ENCODE measurements around the gene FAM13C. TPM values are rescaled to one million over a fixed set of nuclear protein-coding genes. Genes with fewer than 3 reads are reported as not detected.

The FAM13C gene
- total RNA-seq, 1 experiment from 2014 or later: 0.07 TPM

DNA sequence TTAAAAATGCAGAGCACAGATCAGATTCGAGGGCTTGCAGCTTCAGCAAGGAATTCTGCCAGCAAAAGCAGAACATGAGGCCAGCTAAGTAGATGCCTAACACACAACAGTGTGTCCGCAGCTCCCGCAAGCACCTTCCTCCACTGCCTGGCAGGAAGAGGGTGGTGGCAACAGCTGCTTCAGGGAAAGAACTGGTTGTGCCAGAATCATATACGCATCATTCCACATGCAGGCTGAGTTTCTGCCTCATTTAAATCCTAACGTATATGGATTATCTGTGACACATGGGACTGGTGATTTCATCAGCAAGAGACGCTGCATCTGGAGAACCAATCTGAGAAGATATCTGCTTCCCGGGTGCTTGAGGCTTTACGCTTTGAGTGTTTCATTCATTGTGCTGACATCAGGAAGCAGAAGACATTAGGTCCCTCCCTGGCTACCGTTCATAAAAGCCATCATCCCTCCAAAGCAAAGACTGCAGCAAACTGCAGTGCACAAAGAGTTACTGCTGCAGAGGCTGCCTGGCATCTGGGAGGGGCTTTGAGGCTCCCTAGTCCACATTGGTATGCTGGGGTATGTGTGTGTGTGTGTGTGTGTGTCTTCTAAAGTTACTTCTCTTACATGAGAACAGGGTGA is 78.8 kb downstream of the FAM13C start:
- Histone ChIP-seq H3K4me3 (ENCODE audit: low read length) (no peak overlapping the region), H3K4me2 (ENCODE audit: low read length) (peak overlapping the region; percentile 38), H3K36me3 (ENCODE audit: low read depth, low read length) (no peaks in the 10 kb centered on the region), H3K9me3 (ENCODE audit: low read length) (no peaks in the 10 kb centered on the region), H3F3A (ENCODE audit: low read length, unreplicated experiment) (no peaks in the 10 kb centered on the region), H4K20me1 (ENCODE audit: low read length) (no peaks in the 10 kb centered on the region), H2AFZ (ENCODE audit: low read length) (0 out of 2 replicates have a peak overlapping the region, but pooled peaks have one; percentile 14), H3K9ac (ENCODE audit: low read length) (no peak overlapping the region), H3K9me2 (replicated peaks; ENCODE audit: low read length) (no peaks in the 10 kb centered on the region), H3K27ac (ENCODE audit: low read length) (peak overlapping the region; percentile 25; the same call in 1 of the 2 replicates), H3K79me2 (ENCODE audit: low read length) (no peaks in the 10 kb centered on the region), H3K4me1 (ENCODE audit: insufficient read depth, low read length) (peaks cover 9% of the 10 kb centered on the region), H3K27me3 (ENCODE audit: low read length) (peaks cover 6% of the 10 kb centered on the region; the same call in 1 of the 2 replicates)
- peak; percentile 46 for DNase-seq
- CTCF ChIA-PET: no interaction called here
- no peak for ATAC-seq
- BruUV-seq (replicated peaks): no TSS peak
- intact Hi-C loops (cut with micrococcal nuclease): no loop called here
- POLR2A ChIA-PET (ENCODE audit: unreplicated experiment): no interaction called here
- TF ChIP-seq EZH2phosphoT487 (IDR thresholded peaks at IDR 0.05; ENCODE audit: borderline replicate concordance, low read length) (no peak), EZH2 (IDR thresholded peaks at IDR 0.05; ENCODE audit: low read length, unreplicated experiment) (no peak)
- TF ChIP-seq, protein P1, sequence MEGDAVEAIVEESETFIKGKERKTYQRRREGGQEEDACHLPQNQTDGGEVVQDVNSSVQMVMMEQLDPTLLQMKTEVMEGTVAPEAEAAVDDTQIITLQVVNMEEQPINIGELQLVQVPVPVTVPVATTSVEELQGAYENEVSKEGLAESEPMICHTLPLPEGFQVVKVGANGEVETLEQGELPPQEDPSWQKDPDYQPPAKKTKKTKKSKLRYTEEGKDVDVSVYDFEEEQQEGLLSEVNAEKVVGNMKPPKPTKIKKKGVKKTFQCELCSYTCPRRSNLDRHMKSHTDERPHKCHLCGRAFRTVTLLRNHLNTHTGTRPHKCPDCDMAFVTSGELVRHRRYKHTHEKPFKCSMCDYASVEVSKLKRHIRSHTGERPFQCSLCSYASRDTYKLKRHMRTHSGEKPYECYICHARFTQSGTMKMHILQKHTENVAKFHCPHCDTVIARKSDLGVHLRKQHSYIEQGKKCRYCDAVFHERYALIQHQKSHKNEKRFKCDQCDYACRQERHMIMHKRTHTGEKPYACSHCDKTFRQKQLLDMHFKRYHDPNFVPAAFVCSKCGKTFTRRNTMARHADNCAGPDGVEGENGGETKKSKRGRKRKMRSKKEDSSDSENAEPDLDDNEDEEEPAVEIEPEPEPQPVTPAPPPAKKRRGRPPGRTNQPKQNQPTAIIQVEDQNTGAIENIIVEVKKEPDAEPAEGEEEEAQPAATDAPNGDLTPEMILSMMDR (conservative IDR thresholded peaks at IDR 0.05; ENCODE audit: low read depth, low read length): no peak

DNA sequence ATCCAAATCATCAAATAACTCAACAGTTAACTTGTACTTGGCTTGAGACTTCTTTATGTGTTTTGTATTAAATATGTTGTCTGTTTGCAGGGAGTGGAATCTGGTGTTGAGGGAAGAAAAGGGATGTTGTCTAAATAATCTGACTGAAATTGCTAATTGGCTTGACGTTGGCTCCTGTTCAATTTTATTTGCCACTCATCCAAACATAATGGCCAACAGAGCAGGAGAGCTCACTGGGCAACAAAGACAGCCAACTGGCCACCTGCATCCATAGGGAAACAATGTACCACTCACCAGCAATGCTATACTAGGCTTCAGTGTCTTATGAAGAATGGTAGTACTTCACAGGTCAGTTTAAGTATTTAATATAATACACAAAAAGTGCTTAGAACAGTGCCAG is 80.5 kb downstream of the FAM13C start:
- no peak overlapping the region for H3K4me2 ChIP-seq (ENCODE audit: low read length)
- no peak overlapping the region for H3K27ac ChIP-seq (ENCODE audit: low read length)
- BruUV-seq (replicated peaks): no TSS peak
- ChIA-PET CTCF (no interaction called here), POLR2A (ENCODE audit: unreplicated experiment) (no interaction called here)
- H3K9me2 ChIP-seq (replicated peaks; ENCODE audit: low read length): no peaks in the 10 kb centered on the region
- ATAC-seq: no peak
- H3K27me3 ChIP-seq (ENCODE audit: low read length): peaks cover 6% of the 10 kb centered on the region; the same call in 1 of the 2 replicates
- no peaks in the 10 kb centered on the region for H3K36me3 ChIP-seq (ENCODE audit: low read depth, low read length)
- H2AFZ ChIP-seq (ENCODE audit: low read length): no peak overlapping the region
- no peak overlapping the region for H3K4me3 ChIP-seq (ENCODE audit: low read length)
- H4K20me1 ChIP-seq (ENCODE audit: low read length): no peaks in the 10 kb centered on the region
- no peaks in the 10 kb centered on the region for H3K79me2 ChIP-seq (ENCODE audit: low read length)
- no peaks in the 10 kb centered on the region for H3K9me3 ChIP-seq (ENCODE audit: low read length)
- no peak for DNase-seq
- H3K4me1 ChIP-seq (ENCODE audit: insufficient read depth, low read length): peaks cover 9% of the 10 kb centered on the region
- H3F3A ChIP-seq (ENCODE audit: low read length, unreplicated experiment): no peaks in the 10 kb centered on the region
- no peak overlapping the region for H3K9ac ChIP-seq (ENCODE audit: low read length)
- TF ChIP-seq EZH2phosphoT487 (IDR thresholded peaks at IDR 0.05; ENCODE audit: borderline replicate concordance, low read length): no peak
- no peak for TF ChIP-seq EZH2 (IDR thresholded peaks at IDR 0.05; ENCODE audit: low read length, unreplicated experiment)
- TF ChIP-seq, protein P1 (conservative IDR thresholded peaks at IDR 0.05; ENCODE audit: low read depth, low read length): no peak
- intact Hi-C loops (cut with micrococcal nuclease): no loop called here

DNA sequence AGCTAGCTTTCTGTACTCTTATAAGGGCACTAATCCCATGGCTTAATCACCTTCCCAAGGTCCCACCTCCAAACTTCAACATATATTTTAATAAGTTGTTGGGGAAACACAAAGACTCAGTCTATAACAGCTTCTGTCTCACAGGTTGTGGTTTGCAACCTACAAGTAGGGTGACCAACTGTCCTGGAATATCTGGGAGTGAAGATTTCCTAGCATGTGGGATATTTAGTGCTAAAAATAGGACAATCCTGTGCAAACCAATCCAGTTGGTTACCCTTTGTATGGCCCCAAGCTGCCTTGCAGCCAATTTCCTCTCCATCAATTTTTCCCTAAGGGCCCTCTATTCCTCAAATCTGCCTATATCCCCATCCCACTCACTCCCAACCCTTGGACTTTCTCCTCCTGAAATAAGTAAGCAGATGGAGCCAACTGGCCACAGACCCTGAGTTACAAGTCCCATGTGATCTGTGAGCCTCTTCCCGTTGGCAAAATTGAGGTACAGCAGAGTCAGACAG is 82.3 kb downstream of the FAM13C start:
- TF ChIP-seq, protein P1 (conservative IDR thresholded peaks at IDR 0.05; ENCODE audit: low read depth, low read length): no peak
- TF ChIP-seq EZH2phosphoT487 (IDR thresholded peaks at IDR 0.05; ENCODE audit: borderline replicate concordance, low read length): no peak
- no peak for TF ChIP-seq EZH2 (IDR thresholded peaks at IDR 0.05; ENCODE audit: low read length, unreplicated experiment)
- DNase-seq (no peak), ATAC-seq (no peak)
- Histone ChIP-seq H3K4me3 (ENCODE audit: low read length) (no peak overlapping the region), H3K27ac (ENCODE audit: low read length) (no peak overlapping the region), H3F3A (ENCODE audit: low read length, unreplicated experiment) (no peaks in the 10 kb centered on the region), H2AFZ (ENCODE audit: low read length) (no peak overlapping the region), H3K9me3 (ENCODE audit: low read length) (no peaks in the 10 kb centered on the region), H4K20me1 (ENCODE audit: low read length) (no peaks in the 10 kb centered on the region), H3K36me3 (ENCODE audit: low read depth, low read length) (no peaks in the 10 kb centered on the region), H3K9me2 (replicated peaks; ENCODE audit: low read length) (no peaks in the 10 kb centered on the region), H3K79me2 (ENCODE audit: low read length) (no peaks in the 10 kb centered on the region), H3K4me1 (ENCODE audit: insufficient read depth, low read length) (peaks cover 9% of the 10 kb centered on the region), H3K27me3 (ENCODE audit: low read length) (peaks cover 6% of the 10 kb centered on the region; the same call in 1 of the 2 replicates), H3K9ac (ENCODE audit: low read length) (no peak overlapping the region), H3K4me2 (ENCODE audit: low read length) (no peak overlapping the region)
- intact Hi-C loops (cut with micrococcal nuclease): no loop called here
- ChIA-PET CTCF (no interaction called here), POLR2A (ENCODE audit: unreplicated experiment) (no interaction called here)
- BruUV-seq (replicated peaks): no TSS peak

All from PC-3 (cell line).